PC-3 (cell line): Measurements from ENCODE around the gene KCNIP4.

Source experiments
- EZH2 ChIP-seq: fragments of 300-600 bp; sonication (generic); IDR thresholded peaks from one replicate; pipeline ENCODE4 v1.6.1; 2017; ENCODE audit warnings: antibody characterized with exemption, mild to moderate bottlenecking, low read length; ENCODE audit not compliant: unreplicated experiment
- TF ChIP-seq, protein P1 (sequence below): fragments of 300-600 bp; sonication (generic); conservative IDR thresholded peaks from 2 replicates; pipeline ENCODE4 v1.5.1; 2017; ENCODE audit warnings: antibody characterized with exemption, low read depth, mild to moderate bottlenecking, low read length

DNA sequence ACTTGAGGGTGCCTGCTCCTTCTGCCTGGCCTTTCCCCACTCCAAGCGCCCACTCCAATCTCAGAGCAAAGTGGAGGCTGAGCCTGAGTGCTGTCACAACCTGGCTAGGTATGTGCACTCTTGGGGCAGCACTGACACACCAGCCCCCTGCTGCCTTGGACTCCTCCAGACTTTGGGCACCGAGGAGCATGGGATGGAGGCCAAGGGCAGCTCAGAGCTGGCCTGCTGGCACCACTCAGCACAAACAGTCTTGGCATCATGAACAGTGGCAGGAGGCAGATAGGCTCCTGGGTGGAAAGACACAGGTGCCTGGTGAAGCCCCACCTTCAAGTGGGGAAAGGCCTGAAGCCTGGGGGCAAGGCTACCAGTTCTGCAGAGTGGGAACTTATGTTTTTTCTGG lies 91.8 kb downstream of the KCNIP4 start:
- TF ChIP-seq, protein P1, sequence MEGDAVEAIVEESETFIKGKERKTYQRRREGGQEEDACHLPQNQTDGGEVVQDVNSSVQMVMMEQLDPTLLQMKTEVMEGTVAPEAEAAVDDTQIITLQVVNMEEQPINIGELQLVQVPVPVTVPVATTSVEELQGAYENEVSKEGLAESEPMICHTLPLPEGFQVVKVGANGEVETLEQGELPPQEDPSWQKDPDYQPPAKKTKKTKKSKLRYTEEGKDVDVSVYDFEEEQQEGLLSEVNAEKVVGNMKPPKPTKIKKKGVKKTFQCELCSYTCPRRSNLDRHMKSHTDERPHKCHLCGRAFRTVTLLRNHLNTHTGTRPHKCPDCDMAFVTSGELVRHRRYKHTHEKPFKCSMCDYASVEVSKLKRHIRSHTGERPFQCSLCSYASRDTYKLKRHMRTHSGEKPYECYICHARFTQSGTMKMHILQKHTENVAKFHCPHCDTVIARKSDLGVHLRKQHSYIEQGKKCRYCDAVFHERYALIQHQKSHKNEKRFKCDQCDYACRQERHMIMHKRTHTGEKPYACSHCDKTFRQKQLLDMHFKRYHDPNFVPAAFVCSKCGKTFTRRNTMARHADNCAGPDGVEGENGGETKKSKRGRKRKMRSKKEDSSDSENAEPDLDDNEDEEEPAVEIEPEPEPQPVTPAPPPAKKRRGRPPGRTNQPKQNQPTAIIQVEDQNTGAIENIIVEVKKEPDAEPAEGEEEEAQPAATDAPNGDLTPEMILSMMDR = no peak
- no peak for TF ChIP-seq EZH2
